ENCODE data around the gene RFTN2.
"Not testable (repeated sequence)": the region's sequence is repeated elsewhere in the genome, so short reads cannot be mapped to it uniquely, and the experiment has no call there.

Gene RFTN2

GRCh38 chr2:197675246-197675645 lies at the start of gene RFTN2:
TSS of gene RFTN2 (minus strand) at chr2:197675587. CDS start at chr2:197675458, 129 bp downstream.
- no peak for DNase-seq (ENCODE audit: low spot score)

GRCh38 chr2:197717863-197718262 lies 42.5 kb upstream of the RFTN2 start:
- no peak for DNase-seq (ENCODE audit: low spot score)

GRCh38 chr2:197713271-197713670 lies 37.9 kb upstream of the RFTN2 start:
- DNase-seq (ENCODE audit: low spot score) = no peak

GRCh38 chr2:197711578-197711977 lies 36.2 kb upstream of the RFTN2 start:
- DNase-seq (ENCODE audit: low spot score) = no peak

- DNase-seq (ENCODE audit: low spot score) = peak; percentile 63
Measured at GRCh38 chr2:197710424-197711042, 35.1 kb upstream of the RFTN2 start.

- DNase-seq (ENCODE audit: low spot score) = not testable (repeated sequence)
Measured at GRCh38 chr2:197709140-197709539, 33.8 kb upstream of the RFTN2 start.

GRCh38 chr2:197708331-197708730 lies 32.9 kb upstream of the RFTN2 start:
- no peak for DNase-seq (ENCODE audit: low spot score)

GRCh38 chr2:197707316-197708213 lies 32.2 kb upstream of the RFTN2 start:
- peak; percentile 46 for DNase-seq (ENCODE audit: low spot score)

GRCh38 chr2:197706839-197707207 lies 31.4 kb upstream of the RFTN2 start:
- DNase-seq (ENCODE audit: low spot score) = no peak

GRCh38 chr2:197705912-197706838 lies 30.8 kb upstream of the RFTN2 start:
- no peak for DNase-seq (ENCODE audit: low spot score)

GRCh38 chr2:197705121-197705911 lies 29.9 kb upstream of the RFTN2 start, which contains the start of gene MARS2:
TSS of gene MARS2 (plus strand) at chr2:197705369. CDS start at chr2:197705406, 37 bp downstream.
- peak; percentile 92 for DNase-seq (ENCODE audit: low spot score)

- DNase-seq (ENCODE audit: low spot score) = no peak
Measured at GRCh38 chr2:197704434-197705120, 29.2 kb upstream of the RFTN2 start.

GRCh38 chr2:197700960-197701359 lies 25.6 kb upstream of the RFTN2 start:
- no peak for DNase-seq (ENCODE audit: low spot score)

- not testable (repeated sequence) for DNase-seq (ENCODE audit: low spot score)
Measured at GRCh38 chr2:197699724-197700123, 24.3 kb upstream of the RFTN2 start.

GRCh38 chr2:197696571-197696970 lies 21.2 kb upstream of the RFTN2 start:
- not testable (repeated sequence) for DNase-seq (ENCODE audit: low spot score)

- DNase-seq (ENCODE audit: low spot score) = not testable (repeated sequence)
Measured at GRCh38 chr2:197695971-197696370, 20.6 kb upstream of the RFTN2 start.

GRCh38 chr2:197695206-197695605 lies 19.8 kb upstream of the RFTN2 start:
- not testable (repeated sequence) for DNase-seq (ENCODE audit: low spot score)

- no peak for DNase-seq (ENCODE audit: low spot score)
Measured at GRCh38 chr2:197677483-197677882, 2.1 kb upstream of the RFTN2 start.

GRCh38 chr2:197677056-197677455 lies 1.7 kb upstream of the RFTN2 start:
- no peak for DNase-seq (ENCODE audit: low spot score)

GRCh38 chr2:197675711-197676188 lies 363 bp upstream of the RFTN2 start:
- DNase-seq (ENCODE audit: low spot score) = no peak

GRCh38 chr2:197674591-197674990 lies 796 bp downstream of the RFTN2 start:
- no peak for DNase-seq (ENCODE audit: low spot score)

All from activated CD4-positive, alpha-beta T cell treated with anti-CD3 and anti-CD28 coated beads, Interleukin-2, Interleukin-4, amounts not matched to agents 100 ng/mL and 50 ng/mL, durations not matched to agents 16 hours and 8 hours (primary cell).